HG03139 (cell line): ENCODE measurements around the gene LBHD1.
"Not testable (repeated sequence)": the region's sequence is repeated elsewhere in the genome, so short reads cannot be mapped to it uniquely, and the experiment has no call there.

ENCODE experiments used
- ATAC-seq: cut with Tn5 transposase; IDR thresholded peaks from one replicate; pipeline ENCODE4 v1.9.1; 2021; ENCODE audit not compliant: unreplicated experiment

LBHD1 gene

GRCh38 chr11:62671608-62672389 lies at the start of gene LBHD1, which contains the start of gene UQCC3:
TSS of gene LBHD1 (minus strand) at chr11:62672267. CDS start at chr11:62670031, 2,236 bp downstream.
TSS of gene UQCC3 (plus strand) at chr11:62671673. CDS start at chr11:62671746, 73 bp downstream.
- peak; percentile 46 for ATAC-seq

DNA sequence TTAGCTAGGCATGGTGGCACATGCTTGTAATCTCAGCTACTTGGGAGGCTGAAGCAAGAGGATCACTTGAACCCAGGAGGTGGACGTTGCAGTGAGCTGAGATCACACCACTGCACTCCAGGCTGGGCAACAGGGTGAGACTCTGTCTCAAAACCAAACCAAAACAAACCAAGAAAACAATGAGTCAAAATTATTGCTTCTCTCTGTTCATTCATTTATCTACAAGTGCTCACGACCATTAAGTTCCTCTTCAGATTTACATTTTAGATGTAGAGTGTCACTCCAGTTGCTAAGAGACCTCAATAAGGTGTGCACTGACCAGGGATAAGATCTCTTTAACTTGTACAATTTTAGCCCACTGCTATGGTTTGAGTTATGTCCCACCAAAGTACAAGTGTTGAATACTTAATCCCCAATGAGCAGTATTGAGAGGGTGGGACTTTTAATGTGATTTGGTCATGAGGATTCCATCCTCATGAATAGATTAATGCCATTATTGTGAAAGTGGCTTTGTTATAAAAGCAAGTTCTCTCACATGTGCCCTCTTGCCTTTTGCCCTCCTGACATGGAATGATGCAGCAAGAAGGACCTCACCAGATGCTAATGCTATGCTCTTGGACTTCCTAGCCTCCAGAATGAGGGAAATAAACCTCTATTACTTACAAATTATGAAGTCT lies 47.4 kb upstream of the LBHD1 start:
- ATAC-seq: no peak

DNA sequence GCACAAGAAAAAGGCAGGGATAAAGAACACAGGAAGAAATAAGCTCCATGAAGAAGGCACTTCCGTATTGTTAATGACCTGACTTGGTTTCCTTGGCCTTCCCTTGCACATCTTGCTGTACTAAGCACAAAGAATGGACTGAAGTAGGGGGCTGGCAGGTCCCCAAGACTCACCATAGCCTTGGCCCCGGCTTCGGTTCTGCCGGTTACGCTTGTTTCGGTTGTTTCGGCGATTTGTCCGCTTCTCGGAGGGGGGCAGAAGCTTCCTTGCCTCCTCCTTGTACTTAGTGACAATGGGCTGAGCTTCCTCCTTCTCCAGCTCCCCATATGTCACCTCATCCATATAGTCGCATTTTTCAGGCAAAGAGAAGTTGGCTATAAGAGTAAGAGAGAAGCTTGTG lies 44.7 kb upstream of the LBHD1 start:
- no peak for ATAC-seq

DNA sequence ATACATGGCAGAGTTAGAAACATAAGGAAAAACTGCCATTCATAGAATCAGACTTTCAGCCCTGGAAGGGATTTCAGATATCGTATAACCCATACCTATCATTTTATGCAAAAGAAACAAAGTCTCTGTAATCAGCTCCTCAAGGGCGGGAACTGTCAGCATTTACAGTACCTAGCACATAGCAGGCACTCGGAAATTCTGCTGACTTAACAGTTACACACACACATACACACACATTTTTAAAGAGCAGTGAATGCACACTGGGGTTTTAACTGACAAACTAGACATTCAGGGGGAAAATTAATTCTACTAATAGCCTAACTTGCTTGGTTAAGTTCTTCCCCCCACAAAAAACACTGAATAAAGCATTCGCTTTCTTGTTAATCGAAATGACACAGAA lies 44.1 kb upstream of the LBHD1 start:
- ATAC-seq: no peak

DNA sequence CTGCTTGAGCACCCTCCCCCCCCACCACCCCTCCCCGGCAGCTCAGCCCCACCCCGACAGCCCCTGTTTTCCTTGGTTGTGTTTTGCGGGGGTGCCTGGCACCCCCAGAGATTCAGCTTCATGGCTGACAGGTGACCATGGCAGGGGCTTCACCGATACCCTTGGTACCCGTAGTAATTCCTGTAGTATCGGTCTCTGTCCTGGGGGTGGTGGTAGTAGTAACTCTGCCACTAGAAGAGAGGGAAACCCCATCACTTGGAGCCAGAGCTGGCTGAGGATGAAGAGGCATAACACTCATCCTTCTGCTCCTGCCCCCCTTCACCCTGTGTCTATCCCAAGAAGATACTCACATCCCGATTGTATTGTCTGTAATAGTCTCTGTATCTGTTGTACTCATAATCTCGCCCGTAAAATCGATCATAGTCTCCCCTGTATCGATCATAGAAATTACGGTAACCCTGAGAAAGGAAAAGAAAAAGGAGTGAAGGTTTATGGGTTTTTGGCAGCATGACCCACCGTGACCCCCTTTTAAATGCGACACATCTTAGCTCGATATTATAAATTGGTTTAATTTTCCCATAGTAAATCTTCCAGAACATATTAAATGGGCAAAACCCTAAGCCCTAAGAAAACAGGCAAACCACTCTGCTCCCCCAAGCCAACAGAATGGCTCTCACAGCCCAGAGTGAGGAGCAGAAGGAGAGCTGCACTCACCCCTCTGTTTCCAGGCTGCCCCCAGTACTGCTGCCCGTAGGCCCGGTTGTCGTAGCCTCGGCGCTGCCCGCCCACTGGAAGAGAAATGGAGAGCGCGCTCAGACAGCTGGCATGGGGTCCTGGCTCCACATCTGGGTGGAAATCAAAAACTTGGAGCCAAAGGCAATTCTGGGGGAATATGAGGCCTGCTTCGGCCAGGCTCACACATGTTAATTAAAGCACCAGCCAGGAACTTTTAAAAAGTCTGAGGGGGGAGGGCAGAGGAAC lies 43.4 kb upstream of the LBHD1 start:
- no peak for ATAC-seq

DNA sequence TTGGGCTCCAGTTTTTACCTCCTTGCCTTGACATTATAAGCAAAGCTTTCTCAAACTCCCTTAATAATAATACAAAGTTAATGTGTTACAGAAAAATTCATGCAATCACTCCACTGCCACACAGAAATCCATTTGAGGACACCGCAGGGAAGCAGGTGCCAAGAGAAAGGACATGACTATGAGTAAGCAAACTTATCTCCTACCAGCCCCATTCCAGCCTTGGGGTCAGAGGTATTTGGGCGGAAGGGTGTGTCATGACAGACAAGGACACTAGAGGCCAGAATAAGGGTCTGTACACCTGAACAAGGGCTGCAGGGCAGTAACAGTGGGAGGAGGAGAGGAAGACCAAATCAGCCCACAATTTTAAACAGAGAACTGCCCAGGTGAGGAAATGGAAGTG lies 41.3 kb upstream of the LBHD1 start:
- no peak for ATAC-seq

- no peak for ATAC-seq
These were observed 40.8 kb upstream of the LBHD1 start for GRCh38 chr11:62712861-62713260.

DNA sequence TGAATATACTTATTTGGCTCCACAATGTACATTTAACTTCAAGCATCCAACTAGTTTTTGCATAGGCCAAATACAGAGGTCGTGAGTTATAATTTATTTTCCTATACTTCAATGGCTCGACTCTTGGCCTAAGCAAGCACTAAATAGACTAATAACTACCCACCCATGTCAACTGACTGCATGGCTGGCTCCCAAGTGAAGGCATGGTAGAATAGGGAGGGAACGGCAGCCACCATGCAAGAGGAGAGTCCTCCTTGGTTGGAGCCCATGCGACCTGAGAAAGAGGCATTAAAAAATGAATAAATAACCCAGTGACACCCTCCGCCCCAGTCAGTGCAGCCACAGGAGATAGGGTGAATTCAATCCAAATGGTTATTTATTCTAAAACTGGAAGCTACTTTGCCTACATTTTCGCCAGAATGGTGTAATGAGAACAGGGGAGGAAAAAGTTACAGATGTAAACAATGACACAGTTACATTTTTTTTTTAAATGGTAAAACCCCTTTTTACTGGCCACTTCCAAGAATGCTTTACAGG lies 40.3 kb upstream of the LBHD1 start:
- ATAC-seq: no peak

DNA sequence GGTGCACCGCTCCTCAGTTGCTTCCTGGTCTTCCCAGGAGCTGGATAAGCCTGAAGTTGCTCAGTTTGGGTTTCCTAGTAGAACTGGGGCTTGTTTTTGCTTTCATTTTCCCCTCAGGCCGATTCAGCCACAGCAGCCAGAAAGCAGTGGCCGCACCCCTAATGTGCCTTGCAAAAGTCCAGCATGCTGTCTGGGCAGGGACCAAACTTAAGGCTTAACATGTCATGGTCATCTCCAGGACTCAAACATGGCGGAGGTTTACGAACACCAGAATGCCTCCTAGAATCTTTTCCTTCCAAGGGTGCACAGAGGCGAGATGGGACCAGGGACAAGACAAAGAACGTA lies 37.9 kb upstream of the LBHD1 start:
- ATAC-seq: no peak

DNA sequence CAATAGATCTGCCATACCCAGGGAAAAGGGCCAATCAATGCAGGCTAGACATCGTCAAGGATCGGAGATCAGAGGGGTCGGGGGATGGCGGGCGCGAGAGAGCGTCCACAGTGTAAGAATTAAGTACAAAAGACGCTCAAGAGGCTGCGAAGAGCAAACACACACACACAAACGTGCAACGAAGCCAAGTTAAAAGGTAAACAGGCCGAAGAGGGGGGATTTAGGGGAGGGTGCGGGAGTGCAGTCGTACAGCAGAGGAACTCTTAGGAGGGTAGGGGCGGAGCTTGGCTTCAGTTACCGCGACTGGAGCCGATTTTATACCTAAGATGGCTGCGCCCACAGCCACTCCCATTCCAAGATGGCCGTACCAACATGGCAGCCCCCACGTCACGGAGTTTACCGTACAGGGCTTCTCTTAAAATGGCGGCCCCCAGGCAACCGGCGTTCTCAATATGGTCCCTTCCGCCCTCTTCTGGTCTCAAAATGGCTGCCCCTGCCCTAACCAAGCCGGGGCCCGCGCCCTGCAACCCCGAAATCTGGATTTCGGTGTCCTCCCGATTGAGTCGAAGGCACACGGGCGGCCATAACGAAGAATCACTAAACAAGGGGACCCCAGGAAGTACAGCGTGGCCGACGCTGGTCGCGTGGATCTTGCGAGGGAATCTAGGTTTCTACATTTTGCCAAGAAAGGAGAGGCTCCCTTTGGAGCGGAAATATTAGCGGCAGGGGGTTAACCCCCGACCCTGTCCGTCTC lies 37.4 kb upstream of the LBHD1 start:
- peak; percentile 57 for ATAC-seq

- no peak for ATAC-seq
These were observed 36.7 kb upstream of the LBHD1 start for GRCh38 chr11:62708793-62709192.

- no peak for ATAC-seq
These were observed 36.3 kb upstream of the LBHD1 start for GRCh38 chr11:62708392-62708791.

DNA sequence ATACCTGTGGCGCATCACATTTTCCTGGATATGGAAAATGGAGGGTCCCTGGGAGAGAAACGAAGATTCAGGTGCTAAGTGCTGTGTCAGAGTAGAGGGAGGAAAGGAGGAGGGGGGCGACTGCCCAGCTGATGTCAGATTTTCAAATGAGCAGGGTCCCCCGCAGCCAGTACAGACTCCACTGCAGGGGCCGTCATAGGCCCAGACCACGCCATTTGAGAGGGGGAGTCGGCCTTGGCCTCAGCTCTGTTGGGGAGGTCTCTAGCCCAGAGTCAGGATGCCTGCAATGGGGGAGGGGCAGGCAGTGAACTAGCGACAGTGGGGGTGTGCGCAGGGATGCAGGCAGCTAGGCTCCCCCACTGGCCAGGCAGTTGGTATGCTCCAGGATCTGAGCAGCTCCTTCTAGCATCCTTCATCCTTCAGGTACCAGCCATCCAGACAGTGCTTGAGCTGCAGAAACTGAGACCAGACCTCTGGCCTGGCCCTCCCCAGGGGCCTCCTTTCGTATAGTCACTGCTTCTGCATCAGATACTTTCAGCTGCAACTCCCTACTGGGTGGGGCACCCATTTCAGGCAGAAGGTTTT lies 35.3 kb upstream of the LBHD1 start, which contains the start of the genes BSCL2 and GNG3:
TSS of gene BSCL2 (minus strand) at position 148 of the 585 bp plus-strand sequence. CDS start 229 bp downstream, outside the sequence.
TSS of gene GNG3 (plus strand) at position 400 of the 585 bp plus-strand sequence. CDS start 620 bp downstream, outside the sequence.
- no peak for ATAC-seq

GRCh38 chr11:62706850-62707247 lies 34.8 kb upstream of the LBHD1 start:
- no peak for ATAC-seq

DNA sequence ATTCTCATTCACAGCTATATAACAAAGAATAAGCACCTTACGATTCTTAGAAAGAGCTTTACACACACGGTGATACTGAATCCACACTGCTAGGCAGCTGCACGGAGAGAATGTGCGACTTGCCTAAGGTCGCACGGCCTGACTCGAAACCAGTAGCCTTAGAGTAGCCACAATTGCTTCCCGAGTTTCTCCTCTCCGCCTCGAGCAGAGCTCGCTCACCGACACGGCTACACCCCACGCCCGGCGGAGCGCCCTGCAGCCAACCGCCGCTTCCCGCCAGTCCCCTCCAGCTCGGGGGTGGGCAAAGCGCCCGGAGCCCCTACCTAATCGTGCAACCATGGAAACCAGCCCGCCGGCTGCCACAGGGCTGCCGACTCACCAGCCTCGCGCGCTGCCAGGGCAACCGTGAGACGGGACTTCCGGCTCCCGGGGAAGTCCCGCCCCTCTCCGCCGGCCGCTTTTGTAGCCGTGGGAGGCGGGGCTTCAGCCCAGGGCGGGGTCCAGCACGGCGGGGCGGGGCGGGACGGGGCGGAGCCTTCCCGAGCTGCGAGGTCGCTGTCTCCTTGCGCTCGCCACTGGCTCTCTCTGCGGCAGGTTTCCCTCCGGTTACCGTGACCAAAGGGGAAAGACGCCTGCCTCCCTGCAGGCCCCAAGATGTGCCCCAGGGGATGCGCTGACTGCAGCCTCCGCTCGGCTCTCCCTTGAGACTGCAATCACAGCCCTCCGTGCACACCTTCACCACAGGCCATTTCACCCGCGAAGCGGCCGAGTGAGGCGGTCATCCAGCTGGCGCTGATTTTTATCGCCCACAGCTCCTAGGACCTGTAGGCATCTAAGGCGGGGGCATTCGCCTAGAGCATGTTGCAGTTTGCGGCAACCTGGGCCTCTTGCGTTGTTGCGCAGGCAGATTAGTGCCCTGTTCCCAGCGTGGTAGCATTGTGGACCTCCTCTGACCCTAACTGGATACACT lies 34.1 kb upstream of the LBHD1 start:
- ATAC-seq: peak; percentile 57

GRCh38 chr11:62705413-62705812 lies 33.3 kb upstream of the LBHD1 start:
- ATAC-seq: no peak

DNA sequence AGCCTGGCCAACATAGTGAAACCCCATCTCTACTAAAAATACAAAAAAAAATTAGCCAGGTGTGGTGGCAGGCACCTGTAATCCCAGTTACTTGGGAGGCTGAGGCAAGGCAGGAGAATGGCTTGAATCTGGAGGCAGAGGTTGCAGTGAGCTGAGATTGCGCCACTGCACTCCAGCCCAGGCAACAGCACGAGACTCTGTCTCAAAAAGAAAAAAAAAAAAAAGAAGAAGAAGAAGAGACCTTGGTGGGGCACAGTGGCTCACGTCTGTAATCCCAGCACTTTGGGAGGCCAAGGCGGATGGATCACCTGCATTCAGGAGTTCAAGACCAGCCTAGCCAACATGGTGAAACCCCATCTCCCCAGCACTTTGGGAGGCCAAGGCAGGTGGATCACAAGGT lies 31.9 kb upstream of the LBHD1 start:
- not testable (repeated sequence) for ATAC-seq

GRCh38 chr11:62702246-62702645 lies 30.2 kb upstream of the LBHD1 start:
- no peak for ATAC-seq
